Measurements from ENCODE around the gene GLI3. TPM values are rescaled to one million over a fixed set of nuclear protein-coding genes. Genes with fewer than 3 reads are reported as not detected.

The GLI3 gene
- total and polyA plus RNA-seq, 10 donors = 0.17 to 9.2 (median 1.8) TPM

- 65 to 94% (median 88%) methylated on average over 1 of the region's 1 CpG for WGBS, 5 donors
- DNase-seq = no peak
- no peaks in the 10 kb centered on the region for H3K4me1 ChIP-seq
- H3K27me3 ChIP-seq (replicated peaks in 1 of 7) = no peaks in the 10 kb centered on the region
- H3K36me3 ChIP-seq = peaks cover 0 to 12% (median 0%) of the 10 kb centered on the region in 6 donors
- no peaks in the 10 kb centered on the region for H3K9me3 ChIP-seq
- no peak overlapping the region for H3K4me3 ChIP-seq
- TF ChIP-seq POLR2A (IDR thresholded peaks at IDR 0.05) = no peak
- no peak for TF ChIP-seq POLR2AphosphoS5 (IDR thresholded peaks at IDR 0.05)
- TF ChIP-seq CTCF (IDR thresholded peaks at IDR 0.05 in 8 of 11, conservative IDR thresholded peaks at IDR 0.05 in 3 of 11) = no peak
- intact Hi-C loops (cut with DNase I; ENCODE audit: low total_unique reads) = no loop called here
- no peak overlapping the region for H3K27ac ChIP-seq
Observed at GRCh38 chr7:41969561-41970105, 267.4 kb downstream of the GLI3 start.

DNA sequence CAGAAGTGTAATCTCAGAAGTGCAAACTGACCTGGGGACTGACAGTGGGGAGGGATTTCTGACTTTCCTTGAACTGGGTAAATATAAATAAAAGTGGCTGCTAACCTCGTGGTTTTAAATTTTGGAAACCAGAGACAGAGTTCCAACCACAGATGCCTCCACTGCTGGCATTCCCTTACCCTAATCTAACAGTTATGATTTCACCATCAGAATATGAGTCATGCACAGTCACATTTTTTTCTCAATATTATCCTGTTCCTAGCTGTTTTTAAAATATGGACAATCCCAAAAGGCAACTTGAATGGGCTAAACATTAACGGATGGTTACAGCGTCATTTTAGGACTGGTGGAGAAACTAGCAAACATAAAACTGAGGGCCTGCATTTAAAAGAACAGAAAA lies 269.9 kb downstream of the GLI3 start:
- H3K27me3 ChIP-seq (replicated peaks in 1 of 7) = no peaks in the 10 kb centered on the region
- H3K27ac ChIP-seq = no peak overlapping the region
- no peak for DNase-seq
- no peaks in the 10 kb centered on the region for H3K9me3 ChIP-seq
- no peak overlapping the region for H3K4me3 ChIP-seq
- TF ChIP-seq POLR2AphosphoS5 (IDR thresholded peaks at IDR 0.05) (no peak), CTCF (IDR thresholded peaks at IDR 0.05 in 8 of 11, conservative IDR thresholded peaks at IDR 0.05 in 3 of 11) (no peak), POLR2A (IDR thresholded peaks at IDR 0.05) (no peak)
- H3K4me1 ChIP-seq = no peaks in the 10 kb centered on the region
- H3K36me3 ChIP-seq = peaks cover 0 to 12% (median 0%) of the 10 kb centered on the region in 6 donors
- intact Hi-C loops (cut with DNase I; ENCODE audit: low total_unique reads) = no loop called here
- WGBS, 5 donors = 65 to 87% (median 70%) methylated on average over 3 of the region's 3 CpGs

DNA sequence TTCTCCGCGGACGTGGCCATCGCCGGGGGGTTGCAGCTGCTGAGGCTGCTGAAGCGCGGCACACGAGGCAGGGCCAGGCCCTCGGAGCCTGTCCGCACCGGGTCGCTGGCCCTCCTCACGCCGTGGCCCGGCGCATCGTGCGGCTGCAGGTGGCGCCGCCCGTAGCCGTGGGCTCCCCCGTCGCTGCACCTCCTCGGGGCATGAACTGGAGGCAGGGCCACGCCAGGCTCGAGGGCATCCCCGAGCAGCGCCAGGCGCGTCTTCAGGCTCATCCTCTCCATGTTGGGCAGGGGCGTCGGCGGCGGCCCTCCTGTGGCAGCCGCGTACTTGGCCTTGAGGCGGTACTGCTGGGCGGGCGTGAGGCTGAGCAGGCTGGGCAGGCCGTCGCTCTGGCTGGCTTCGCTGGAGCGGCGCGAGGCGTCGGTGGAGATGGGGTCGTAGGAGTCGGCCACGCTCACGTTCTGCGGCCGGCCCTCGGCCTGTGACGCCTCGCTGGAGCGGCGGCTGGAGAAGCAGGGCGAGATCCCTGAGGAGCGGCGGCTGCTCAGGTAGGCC lies 271.0 kb downstream of the GLI3 start:
- intact Hi-C loops (cut with DNase I; ENCODE audit: low total_unique reads) = no loop called here
- no peak for DNase-seq
- H3K36me3 ChIP-seq = peaks cover 0 to 12% (median 0%) of the 10 kb centered on the region in 6 donors
- TF ChIP-seq POLR2A (IDR thresholded peaks at IDR 0.05) (no peak), CTCF (IDR thresholded peaks at IDR 0.05 in 8 of 11, conservative IDR thresholded peaks at IDR 0.05 in 3 of 11) (no peak), POLR2AphosphoS5 (IDR thresholded peaks at IDR 0.05) (no peak)
- WGBS, 5 donors = 95 to 98% (median 97%) methylated on average over 36 to 62 of the region's 62 CpGs
- no peaks in the 10 kb centered on the region for H3K9me3 ChIP-seq
- H3K4me3 ChIP-seq = no peak overlapping the region
- H3K4me1 ChIP-seq = no peaks in the 10 kb centered on the region
- H3K27me3 ChIP-seq (replicated peaks in 1 of 7) = no peaks in the 10 kb centered on the region
- H3K27ac ChIP-seq = no peak overlapping the region

DNA sequence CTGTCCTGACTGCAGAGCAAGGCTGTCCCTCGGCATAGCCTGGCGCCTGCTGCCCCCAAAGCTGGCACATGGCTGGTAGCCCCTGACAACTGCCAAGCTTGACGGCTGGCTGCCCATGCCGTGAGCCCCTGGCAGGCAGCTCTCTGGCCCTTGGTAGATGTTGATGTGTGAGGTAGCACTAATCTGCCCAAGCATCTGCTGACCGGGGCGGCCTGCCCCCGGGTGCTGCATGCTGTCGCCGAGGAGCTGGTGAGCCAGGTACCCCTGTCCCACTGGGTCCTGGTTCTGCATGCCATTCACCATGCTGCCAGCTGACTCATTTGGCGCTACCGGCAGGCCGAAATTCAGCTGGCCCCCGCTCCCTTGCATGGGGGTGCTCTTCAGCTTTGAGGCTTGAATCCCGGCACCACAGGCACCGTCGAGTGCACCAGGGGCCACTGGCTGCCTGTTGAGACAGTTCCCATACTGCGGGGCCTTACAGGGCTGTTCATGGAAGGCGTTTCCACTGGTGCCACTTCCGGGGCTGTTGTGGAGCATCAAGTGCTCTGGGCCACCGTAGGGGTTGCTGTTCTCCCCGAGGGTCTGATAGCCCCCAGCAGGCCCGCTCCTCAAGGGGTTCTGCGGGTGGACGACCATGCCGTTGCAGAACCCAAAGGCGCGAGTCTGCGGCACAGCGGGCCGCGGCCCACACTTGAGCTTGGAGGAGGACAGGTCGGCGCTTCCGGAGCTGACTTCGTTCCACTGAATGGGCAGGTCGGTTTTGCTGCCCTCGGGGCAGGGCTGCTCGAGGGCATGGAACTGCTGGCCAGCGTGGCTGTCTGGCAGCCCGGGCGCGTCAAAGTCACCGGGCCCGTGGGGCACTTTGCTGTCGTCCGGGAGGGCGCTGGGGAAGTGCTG lies 271.9 kb downstream of the GLI3 start:
- Histone ChIP-seq H3K36me3 (peaks cover 0 to 12% (median 0%) of the 10 kb centered on the region in 6 donors), H3K9me3 (no peaks in the 10 kb centered on the region), H3K4me1 (no peaks in the 10 kb centered on the region), H3K27me3 (replicated peaks in 1 of 7) (peaks cover 0 to 5% (median 0%) of the 10 kb centered on the region in 7 donors), H3K27ac (no peak overlapping the region), H3K4me3 (no peak overlapping the region)
- TF ChIP-seq CTCF (IDR thresholded peaks at IDR 0.05 in 8 of 11, conservative IDR thresholded peaks at IDR 0.05 in 3 of 11) = no peak
- TF ChIP-seq POLR2A (IDR thresholded peaks at IDR 0.05) = no peak
- TF ChIP-seq POLR2AphosphoS5 (IDR thresholded peaks at IDR 0.05) = no peak
- 95 to 97% (median 96%) methylated on average over 28 to 47 of the region's 47 CpGs for WGBS, 5 donors
- no peak for DNase-seq
- intact Hi-C loops (cut with DNase I; ENCODE audit: low total_unique reads) = no loop called here

Data from spleen (tissue), 11 donors.